A549 treated with AZD9567 at 1 μM for 4 hours (cell line): ENCODE results near the gene OR2M7. TPM values are rescaled to one million over a fixed set of nuclear protein-coding genes. Genes with fewer than 3 reads are reported as not detected.

ENCODE experiments used
- total RNA-seq: library from RNA; stranded (reverse); fragments of 200-300 nt; extraction: Qiagen RNA extraction; gene quantifications from 5 replicates; pipeline ENCODE4 v1.2.3, GENCODE V29; 2022; ENCODE audit not compliant: insufficient read depth

Gene OR2M7
- not detected in 5 replicates for total RNA-seq

GRCh38 chr1:248324468-248324867 is at the start of gene OR2M7:
OR2M7 (minus strand) TSS chr1:248324568; CDS start chr1:248324568, 0 bp downstream.

GRCh38 chr1:248361121-248361715 is 36.9 kb upstream of the OR2M7 start, which contains the start of gene OR2T4:
OR2T4 (plus strand) TSS chr1:248361665; CDS start chr1:248361665, 0 bp downstream.

GRCh38 chr1:248348475-248348874 is 24.1 kb upstream of the OR2M7 start, which contains the start of gene OR14C36:
OR14C36 (plus strand) TSS chr1:248348775; CDS start chr1:248348775, 0 bp downstream.

GRCh38 chr1:248303324-248303723 is 21.0 kb downstream of the OR2M7 start, which contains the start of gene OR2T12:
OR2T12 (minus strand) TSS chr1:248303424; CDS start chr1:248295578, 7,846 bp downstream.

GRCh38 chr1:248277876-248278275 is 46.5 kb downstream of the OR2M7 start, which contains the start of gene OR2T33:
OR2T33 (minus strand) TSS chr1:248277976; CDS start chr1:248273814, 4,162 bp downstream.

Other genes with a start within 250 kb of the OR2M7 start
- gene OR2L13, start 229.4 kb downstream of the OR2M7 start, total RNA-seq: not detected in 5 replicates
- not detected in 5 replicates for gene OR2M5, start 179.4 kb downstream of the OR2M7 start, total RNA-seq
- gene OR2M2, start 149.7 kb downstream of the OR2M7 start, total RNA-seq: not detected in 5 replicates
- gene OR2M3, start 127.3 kb downstream of the OR2M7 start, total RNA-seq: not detected in 5 replicates
- gene OR2M4, start 93.2 kb downstream of the OR2M7 start, total RNA-seq: not detected in 5 replicates
- not detected in 5 replicates for gene OR2T33, start 46.6 kb downstream of the OR2M7 start, total RNA-seq
- gene OR2T12, start 21.1 kb downstream of the OR2M7 start, total RNA-seq: not detected in 5 replicates
- gene OR14C36, start 24.2 kb upstream of the OR2M7 start, total RNA-seq: not detected in 5 replicates
- gene OR2T4, start 37.1 kb upstream of the OR2M7 start, total RNA-seq: not detected in 5 replicates
- not detected in 5 replicates for gene OR2T6, start 51.2 kb upstream of the OR2M7 start, total RNA-seq
- gene OR2T1, start 78.5 kb upstream of the OR2M7 start, total RNA-seq: not detected in 5 replicates
- not detected in 5 replicates for gene OR2T2, start 121.1 kb upstream of the OR2M7 start, total RNA-seq
- gene OR2T3, start 148.8 kb upstream of the OR2M7 start, total RNA-seq: not detected in 5 replicates
- gene OR2T5, start 164.0 kb upstream of the OR2M7 start, total RNA-seq: not detected in 5 replicates
- not detected in 5 replicates for gene OR2G6, start 183.5 kb upstream of the OR2M7 start, total RNA-seq
- gene OR2T29, start 238.2 kb upstream of the OR2M7 start, total RNA-seq: not detected in 5 replicates